Activated effector memory CD4-positive, alpha-beta T cell treated with anti-CD3 and anti-CD28 coated beads, Interleukin-2, amount 50 U/mL, for 16 hours (primary cell): ENCODE measurements around the gene ARFGEF3.

Experiments
- DNase-seq: peaks from one replicate; pipeline ENCODE4 v3.0.0-alpha.2; 2020

The ARFGEF3 gene

DNA sequence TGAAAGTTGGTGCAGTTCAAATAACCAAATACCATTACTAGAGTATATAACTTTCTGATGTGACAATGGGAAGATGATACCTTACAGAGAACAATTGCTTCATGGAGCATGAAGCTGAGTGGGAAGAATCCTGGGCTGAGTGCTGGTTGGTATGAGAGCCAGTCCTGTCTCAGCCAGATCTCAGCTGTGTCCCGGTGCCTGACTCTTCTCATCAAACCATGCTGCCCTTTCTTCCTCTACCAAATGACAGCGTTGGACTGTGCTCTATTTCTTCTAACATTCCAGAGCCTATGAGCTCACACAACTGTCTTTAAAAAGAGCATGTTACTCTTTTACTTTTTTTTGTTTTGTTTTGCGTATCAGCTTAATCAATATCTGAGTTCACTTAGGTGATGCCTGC lies 84.0 kb downstream of the ARFGEF3 start:
- no peak for DNase-seq

DNA sequence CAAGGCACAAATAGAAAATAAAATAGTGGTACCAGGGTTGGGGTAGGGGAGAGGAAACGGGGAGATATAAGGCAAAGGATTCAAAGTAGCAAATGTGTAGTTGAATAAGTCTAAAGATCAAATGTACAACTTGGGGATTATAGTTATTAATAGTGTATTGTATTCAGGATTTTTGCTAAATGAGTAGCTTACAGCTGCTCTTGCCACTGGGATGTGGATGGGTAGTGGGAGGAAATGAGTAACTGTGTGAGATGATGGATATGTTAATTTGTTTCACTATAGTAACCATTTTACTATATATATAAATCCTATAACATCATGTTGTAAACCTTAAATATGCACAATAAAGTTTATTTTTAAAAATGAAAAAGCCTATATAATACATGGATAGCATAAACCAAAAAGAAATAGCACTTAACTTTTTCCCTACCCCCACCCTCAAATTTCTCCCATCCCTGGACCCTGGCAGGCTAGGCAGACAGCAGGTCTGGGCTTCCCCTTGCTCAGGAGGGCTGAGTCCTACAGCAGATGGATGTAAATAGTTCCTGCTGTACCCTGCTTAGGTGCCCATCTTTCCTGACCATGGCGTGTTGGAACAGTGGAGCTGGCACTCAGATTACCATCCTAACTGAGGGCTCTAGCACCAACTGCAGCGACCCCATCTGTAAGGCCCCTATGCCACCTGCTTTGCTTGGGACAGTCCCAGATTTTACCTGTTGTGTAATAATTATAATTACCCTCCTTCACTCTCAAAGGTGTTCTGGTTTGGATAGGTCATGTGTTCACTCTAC lies 85.1 kb downstream of the ARFGEF3 start:
- no peak for DNase-seq

DNA sequence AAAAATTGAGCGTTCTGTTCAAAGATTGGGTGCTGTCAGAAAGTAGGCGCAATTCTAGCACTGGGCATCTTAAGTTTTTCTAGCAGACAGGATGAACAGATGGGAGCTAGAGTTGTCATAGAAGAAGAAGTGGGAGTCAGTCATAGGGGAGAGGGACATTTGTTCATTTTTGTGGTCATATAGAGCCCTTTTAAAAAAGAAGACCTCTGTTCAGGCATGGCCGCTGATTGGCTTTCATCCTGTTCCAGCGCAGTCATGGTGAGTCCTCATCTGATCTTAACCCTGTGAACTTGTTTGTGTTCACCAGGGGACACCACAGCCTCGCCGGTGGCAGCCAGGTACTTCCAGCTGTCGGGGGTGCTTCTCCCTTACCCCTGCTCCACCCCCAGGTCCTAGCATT lies 86.3 kb downstream of the ARFGEF3 start:
- DNase-seq: no peak

DNA sequence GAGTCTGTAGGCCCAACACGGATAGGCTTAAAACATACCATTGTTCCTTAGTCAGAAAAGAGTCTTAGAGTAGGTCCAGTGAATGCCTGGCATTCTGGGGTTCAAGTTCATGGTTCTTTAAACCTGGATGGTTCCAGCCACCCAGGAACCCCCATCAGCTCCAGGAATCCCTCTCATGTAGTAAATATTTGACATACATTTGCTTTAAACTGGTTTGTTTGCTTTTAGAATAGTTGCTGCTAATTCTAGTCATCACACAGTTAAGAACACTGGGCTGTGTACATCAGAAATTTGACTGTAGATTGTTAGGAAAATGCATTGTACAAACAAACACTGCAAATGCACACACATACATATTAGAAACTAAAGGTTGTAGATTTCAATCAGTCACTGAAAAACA lies 87.1 kb downstream of the ARFGEF3 start:
- DNase-seq: no peak

DNA sequence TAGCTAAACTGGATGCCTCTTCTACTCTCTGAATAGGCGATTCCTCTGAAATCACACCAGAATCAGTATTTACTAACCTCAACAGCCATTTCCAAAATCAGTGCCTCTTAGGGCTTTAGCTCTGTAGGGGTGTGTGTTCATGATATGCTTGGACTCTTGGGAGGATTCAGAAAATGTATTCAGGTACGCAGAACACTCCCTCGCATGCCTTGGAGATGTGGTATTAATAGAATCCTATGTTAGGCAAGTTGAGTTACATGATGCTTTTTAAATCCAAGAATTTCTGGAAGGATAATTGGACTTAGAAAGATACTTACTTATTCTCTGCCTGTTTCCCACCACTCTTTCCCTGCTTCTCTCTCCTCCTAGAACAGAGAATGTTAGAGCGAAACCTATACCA lies 88.3 kb downstream of the ARFGEF3 start:
- DNase-seq: no peak

DNA sequence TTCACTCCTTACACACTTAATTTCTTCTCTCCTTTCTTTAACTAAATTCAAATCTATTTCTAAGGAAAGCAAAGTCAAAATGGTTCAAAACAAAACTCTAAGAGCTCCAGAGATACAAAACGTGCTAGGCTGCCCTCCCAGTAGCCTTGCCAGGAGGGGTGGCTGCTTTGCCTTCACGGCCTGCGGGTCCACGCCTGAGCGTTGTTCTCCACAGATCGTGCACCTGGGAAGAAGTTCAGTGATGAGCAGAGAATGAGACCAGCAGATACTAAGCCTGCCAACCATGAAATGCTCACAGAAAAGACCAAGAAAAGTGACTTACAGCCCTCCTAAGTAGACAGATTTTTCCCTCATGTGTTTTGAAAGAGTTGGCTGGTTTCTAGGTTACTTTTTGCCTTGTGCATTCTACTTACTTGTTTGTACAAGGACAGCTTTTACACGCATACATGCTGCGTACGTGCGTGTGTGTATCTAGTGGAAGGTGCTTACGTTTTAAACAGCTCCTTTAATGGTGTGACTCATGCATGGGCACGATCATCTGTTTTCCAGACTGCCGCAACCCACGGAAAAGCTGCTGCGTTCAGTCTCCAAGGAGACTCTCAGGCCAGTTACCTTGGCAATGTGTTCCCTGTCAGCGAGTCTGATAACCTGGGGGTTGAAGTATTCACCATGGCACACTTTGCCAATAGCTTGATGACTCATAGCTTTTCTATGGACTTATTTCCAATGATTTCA lies 88.9 kb downstream of the ARFGEF3 start:
- no peak for DNase-seq

DNA sequence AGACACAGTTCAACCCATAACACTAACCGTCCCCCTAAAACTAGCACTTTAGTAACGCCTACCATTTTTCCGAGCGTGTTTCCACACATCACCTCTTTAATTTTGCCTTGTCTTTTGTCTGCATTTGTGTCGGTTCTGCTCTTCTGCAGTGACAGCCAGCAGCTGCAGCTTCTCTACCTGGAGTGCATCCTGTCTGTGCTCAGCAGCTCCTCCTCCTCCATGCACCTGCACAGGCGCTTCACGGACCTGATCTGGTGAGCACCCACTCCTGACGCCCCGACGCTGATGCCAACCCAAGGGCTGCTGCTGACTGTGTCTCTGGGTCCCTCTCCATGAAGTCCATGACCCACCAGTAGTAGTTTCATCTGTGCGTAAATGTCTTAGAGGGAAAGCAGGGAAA lies 92.0 kb downstream of the ARFGEF3 start:
- DNase-seq: no peak

DNA sequence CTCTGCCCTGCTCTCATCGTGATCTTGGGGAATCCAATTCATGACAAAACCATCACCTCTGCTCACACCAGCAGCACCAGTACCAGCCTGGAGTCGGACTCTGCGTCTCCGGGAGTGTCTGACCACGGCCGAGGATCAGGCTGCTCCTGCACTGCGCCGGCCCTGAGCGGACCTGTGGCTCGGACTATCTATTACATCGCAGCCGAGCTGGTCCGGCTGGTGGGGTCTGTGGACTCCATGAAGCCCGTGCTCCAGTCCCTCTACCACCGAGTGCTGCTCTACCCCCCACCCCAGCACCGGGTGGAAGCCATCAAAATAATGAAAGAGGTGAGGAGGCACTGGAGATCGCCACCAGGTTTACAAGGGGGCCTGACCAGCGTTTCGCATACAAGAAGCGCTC lies 93.7 kb downstream of the ARFGEF3 start:
- no peak for DNase-seq

DNA sequence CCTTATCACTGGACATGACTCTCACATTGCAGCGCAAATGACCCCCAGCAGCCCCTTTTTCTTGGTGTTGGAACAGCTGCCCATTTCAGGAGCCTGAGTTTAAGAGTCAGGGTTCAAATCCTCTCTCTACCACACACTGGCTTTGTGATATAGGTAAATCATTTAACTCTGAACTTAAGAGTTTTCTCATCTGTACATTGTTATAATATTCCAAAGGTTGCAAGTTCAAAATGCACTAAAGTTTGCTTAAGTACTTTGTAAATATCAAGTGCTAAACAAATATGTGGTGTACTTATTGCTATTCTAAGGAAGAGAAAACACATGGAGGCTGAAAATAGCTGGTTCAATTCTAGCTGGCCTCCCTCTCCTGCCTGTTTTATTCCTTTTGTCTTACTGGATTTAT lies 95.9 kb downstream of the ARFGEF3 start:
- DNase-seq: no peak

DNA sequence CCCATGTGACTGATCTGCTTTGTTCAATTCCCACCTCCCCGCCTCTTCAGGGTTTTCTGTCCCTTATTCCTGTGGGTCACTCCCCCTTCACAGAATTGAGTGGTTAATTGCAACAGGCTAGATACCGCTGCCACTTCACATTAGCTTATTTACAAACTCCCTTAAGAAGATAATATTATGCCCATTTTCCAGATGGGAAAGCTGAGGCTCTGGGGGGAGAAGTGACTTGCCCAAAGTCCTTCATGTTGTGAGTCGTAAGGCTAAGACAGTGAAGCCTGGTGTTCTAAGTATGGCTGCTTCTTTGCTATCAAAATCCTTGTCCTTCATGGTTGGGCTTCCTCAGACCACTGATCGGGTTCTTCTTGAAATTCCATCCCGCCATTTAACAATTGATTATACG lies 96.5 kb downstream of the ARFGEF3 start:
- DNase-seq: no peak

DNA sequence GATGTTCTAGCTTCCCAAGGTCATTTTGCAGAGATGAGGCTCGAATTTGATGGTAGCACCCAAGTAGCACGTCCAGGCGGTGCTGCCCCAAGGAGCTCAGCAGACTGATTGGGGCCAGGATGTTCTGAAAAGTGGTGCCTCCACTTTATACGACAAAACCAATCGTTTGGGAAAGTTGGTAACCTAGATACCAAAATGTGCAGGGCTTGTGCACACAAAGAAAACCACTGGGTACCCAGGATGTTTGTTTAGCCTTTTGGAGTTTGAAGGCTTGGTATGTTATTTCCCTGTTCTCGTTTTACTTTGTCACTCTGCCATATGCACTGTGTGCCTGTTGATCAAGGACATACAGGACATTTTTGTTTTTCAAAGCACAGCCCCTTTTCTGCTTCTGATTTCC lies 97.3 kb downstream of the ARFGEF3 start:
- DNase-seq: no peak

DNA sequence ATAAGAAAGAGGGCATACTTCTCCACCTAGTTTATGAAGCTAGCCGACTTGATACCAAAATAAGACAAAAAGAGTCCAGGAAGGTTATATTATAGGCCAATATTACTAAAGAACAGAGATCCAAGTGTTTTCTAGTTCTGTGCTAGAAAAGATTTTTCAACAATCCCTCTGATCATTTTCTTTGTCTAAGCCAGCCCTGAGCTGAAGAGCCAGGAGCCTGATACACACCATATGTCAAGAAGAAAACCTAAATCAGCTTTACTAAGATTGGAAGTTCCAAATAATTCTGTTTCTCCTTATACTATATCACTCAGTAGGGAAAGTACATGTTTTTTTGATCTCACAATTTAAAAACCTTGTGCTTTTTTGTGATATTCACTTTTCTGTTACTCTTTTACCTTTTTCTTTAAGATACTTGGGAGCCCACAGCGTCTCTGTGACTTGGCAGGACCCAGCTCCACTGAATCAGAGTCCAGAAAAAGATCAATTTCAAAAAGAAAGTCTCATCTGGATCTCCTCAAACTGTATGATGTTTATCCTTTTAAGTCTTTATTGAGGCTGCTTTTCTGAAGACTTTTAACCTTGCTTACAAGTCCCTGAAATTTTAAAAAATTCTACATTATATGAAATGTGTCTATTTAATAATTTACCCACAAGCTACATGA lies 99.5 kb downstream of the ARFGEF3 start:
- DNase-seq: no peak

DNA sequence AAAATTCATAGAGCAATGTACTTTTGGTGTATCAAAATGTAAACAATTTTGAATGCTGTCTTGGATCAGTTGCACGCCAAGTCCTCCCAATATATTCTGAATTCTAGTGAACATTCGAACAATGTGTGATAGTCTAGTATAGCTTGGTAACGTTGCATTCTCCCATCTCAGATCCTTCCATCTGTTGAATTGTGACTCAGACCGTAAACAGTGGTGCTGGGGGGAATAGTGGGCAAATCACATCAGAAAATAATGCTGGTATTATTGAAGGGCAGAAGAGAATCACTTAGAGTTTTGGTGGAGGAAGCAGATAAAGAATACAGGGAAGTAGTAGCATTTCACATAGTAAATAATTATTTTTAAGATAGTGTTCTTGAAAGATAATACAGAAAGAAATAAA lies 102.2 kb downstream of the ARFGEF3 start:
- no peak for DNase-seq

DNA sequence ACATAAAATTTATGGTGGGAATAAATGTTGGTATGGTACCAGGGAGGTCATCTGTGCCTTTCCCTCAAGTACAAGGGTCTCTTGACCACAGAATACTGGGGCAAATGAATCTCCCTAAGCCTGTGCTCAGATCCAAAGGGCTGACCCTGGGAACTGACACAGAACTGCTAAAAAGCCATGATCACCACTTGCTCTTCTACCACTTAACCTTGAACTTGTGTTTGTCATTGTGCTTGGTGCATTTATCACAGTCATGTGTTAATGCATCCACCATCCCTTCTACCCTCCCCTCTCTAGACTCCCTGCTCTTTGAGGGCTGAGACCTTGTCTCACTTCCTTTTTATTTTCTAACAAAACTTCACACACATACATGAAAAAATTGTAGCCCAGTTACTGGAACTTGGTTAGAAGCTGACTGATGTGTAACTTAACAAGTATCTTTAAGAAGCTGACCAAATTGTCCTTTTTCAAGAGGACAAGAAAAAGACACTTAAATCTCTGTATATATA lies 102.7 kb downstream of the ARFGEF3 start:
- DNase-seq: no peak

DNA sequence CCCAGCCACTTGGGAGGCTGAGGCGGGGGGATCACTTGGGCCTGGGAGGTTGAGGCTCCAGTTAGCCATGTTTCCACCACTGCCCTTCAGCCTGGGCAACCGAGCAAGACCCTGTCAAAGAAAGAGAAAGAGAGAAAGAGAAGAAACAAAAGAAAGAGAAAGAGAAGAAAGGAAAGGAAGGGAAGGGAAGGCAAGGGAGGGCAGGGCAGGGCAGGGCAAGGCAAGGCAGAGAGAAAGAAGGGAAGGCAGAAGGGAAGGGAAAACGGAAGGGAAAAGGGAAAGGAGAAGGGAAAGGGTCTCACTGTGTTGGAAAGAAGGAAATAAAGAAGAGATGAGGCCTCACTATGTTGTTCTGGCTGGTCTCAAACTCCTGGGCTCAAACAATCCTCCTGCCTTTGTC lies 104.4 kb downstream of the ARFGEF3 start:
- DNase-seq: no peak

DNA sequence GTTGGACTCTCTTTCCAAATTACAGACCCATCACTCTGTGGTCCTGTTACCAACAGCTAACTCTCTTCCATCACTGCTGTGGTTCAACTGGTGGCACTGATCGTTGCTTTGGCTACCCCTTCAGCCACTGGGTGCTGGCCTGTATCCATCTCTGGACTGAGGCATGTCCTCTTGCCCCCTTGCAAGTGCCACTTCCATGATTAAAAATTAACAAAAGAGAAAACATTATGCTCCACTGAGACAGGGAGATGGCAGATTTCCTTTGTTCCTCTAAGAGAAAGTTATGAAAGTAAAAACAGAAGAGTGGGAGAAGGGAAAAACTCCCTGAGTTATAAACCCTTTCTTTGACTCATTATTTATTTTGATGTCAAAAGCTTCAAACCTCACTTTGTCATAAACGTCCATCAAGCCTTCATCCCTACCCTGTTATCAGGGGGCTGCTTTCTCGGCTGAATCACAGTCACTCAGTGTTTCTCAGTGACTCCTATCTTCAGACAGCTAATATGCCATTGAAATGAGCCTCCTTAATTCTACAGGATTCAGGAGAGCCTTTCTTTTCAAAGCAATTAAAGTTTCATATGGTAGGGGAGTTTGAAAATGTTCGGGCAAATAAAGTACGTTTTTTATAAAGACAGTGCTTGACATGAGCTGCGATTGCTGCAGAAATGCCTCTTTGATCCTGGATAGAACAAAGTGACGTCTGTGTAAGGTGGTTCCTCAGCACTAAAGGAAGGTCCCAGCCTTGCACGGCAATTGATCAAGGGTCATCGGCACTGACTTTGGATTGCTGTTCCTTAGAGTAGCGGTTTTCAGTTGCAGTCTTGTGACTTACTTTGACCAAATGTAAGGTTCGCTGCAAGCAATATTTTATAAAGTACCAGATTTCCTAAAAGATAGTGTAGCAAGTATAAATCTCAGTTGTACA lies 106.5 kb downstream of the ARFGEF3 start:
- DNase-seq: no peak

DNA sequence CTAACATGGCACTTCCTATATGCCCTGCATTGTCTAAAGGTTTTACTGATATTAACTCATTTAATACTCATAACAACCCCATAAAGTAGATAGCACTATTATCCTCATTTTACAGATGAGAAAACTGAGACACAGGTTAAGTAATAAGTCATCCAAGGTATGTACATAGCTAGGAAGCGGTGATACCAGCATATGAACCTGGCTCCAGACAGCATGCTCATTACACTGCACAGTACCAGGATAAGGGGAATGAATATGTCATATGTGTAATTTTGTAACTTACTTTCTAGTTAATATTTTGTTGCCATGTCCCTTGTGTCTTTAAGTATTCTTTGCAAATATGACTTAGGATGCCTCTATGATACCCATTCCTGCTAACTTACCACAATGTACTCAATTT lies 109.7 kb downstream of the ARFGEF3 start:
- no peak for DNase-seq

DNA sequence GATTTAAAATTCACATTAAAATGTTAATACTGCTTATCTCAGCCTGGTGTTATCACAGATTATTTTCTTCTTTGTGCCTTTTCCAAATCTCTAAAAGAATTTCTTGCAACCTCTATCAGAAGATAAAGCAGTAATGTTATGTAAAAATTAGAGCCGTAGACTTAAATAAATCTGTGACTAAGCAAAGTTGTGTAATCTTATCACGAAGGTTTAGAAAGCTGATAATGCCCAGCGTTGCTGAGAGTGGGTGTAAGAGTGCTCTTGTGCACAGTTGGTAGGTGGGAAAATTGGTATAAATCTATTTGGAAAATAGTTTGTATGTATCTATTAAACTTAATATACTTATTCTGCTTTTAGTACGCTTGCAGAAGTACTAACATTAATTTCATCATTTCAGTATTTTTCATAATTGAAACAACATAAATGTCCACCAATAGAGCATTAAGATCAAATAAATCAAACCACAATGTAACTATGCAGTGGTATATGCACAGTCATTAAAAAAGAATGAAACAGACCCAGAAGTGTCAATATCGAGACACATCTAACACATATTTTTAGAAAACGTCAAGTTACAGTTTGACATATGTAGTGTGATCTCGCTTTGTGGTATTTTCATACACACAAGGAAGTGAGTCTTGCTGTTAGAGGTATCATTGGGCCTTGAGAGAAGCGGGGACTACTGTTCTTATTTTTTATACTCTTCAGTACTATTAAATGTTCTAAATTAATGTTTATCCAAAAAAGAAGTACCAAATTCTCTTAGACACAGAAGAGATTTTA lies 111.0 kb downstream of the ARFGEF3 start:
- DNase-seq: no peak

DNA sequence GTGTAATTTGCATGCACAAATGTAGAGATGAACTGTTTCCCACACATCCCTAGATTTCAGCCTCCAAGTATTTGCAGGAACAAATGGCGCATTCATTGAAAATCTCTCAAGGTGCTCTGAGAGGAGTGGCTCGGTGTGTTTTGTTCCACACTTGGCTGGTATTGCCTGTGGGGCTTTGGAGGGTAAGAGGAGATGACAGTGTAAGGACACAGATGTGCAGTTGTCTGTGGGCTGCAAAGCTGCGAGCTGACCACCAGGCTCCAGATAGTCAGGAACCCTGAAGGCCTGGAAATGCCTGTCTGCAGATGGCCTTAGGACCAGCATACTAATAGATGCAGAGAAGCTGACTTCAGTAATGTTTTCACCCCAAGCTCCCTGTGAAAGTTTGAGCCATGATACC lies 114.2 kb downstream of the ARFGEF3 start:
- no peak for DNase-seq

DNA sequence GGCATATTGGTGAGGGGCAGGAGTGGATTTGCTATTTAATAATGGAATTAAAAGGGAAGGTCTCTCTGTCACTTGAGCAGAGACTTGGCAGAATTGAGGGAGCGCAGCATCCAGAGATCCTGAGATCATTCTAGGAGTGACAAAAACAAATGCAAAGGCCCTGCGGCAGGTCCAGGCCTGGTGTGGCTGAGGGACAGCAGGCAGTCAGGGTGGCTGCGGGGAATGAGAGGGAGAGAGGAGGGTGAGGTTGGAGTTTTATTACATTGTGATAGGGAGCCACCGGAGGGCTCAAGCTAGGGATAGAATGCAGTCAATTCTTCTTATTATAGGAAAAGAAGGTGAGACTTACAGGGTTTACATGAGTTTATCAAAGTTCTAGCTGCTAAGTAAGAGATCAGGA lies 116.1 kb downstream of the ARFGEF3 start:
- DNase-seq: no peak

DNA sequence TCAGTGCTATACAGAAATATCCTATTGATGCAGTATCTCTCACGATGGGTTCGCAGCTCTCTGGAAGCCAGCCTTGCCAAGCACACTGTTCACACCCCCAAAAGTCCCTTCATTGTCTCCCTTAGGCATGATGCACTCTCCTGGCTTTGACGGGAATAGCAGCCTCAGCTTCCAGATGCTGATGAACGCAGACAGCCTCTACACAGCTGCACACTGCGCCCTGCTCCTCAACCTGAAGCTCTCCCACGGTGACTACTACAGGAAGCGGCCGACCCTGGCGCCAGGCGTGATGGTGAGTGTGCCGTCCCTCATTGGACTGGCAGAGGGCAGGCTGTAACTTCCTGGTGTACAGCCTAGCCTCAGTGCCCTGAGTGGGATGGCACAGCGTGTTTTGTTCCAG lies 116.6 kb downstream of the ARFGEF3 start:
- DNase-seq: no peak

DNA sequence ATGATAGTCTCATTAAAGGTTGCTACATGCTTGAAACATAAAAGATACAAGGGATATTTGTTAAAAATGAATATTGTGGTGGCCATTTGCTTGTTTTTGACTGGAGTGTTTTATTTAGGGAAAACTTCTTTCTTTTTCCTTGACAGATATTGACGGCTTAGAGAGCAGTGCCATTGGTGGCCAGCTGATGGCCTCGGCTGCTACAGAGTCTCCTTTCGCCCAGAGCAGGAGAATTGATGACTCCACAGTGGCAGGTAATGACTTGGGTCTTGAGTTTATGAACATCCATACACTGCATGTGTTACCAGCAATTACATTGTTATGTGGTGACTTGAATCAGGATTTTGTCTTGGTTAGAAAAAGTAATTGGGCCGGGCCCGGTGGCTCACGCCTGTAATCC lies 124.1 kb downstream of the ARFGEF3 start:
- no peak for DNase-seq
